NCI-H748 treated with DMSO at 0.1 percent for 48 hours (cell line): ENCODE data around the gene TRAF3.
A peak's percentile ranks its signal among the peaks of the same experiment; 100 is the strongest.

Experiments used
- DNase-seq: peaks from one replicate; lab custom pipeline; 2025; lab: John Stamatoyannopoulos, UW

The TRAF3 gene

GRCh38 chr14:102777711-102778337 is 575 bp downstream of the TRAF3 start:
- no peak for DNase-seq

DNA sequence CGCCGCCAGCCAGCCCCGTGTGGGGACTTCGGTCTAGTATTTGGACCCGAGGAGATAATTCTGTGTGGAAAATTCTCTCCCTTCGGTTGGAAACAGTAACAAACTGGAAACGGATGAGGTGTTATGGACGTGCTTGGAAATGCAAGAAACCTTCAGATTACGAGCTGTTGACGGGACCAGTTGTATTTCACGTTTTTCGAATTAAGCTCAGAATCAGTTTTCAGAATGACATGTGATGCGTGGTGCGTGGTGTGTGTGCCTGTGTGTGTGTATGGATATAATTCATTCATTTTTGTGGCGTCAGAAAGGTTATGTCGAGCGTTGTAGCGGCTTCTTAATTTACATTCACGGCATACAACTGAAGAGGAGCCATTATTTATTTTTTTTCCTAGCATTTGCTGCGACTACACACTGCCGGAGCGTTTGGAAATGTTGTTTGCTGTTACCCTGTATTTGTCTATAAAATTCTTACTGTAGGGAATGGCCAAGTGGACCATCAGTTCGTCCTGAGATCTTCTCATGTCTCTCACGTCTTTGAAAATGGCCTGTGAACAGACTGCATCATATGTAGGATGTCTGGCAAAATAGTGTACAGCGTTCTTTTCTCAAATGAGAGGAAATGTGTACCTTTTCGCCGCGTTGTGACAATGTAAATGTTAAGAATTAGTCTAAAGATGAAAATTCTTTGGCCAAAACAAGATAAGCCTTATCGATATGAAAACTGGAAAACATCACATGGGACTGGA is 1.3 kb downstream of the TRAF3 start:
- DNase-seq = peak; percentile 12

DNA sequence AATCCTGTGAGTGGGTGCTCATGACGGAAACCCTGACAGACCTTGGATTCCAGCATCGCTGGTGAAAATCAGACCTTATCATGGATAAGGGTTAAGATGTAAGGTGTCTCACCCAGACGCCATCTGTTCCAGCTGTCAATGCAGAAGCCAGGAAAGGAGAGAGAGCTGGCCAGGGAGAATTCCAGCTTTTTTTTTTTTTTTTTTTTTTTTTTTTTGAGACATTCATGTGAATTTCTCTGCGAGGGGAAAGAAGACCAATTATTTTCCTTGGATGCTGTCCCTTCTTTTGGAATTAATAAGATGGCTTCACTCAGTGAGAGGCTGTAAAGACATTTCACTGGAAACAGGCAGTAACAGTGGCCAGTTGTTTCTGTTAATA is 1.8 kb downstream of the TRAF3 start:
- no peak for DNase-seq

GRCh38 chr14:102779574-102780315 is 2.5 kb downstream of the TRAF3 start:
- DNase-seq = no peak

DNA sequence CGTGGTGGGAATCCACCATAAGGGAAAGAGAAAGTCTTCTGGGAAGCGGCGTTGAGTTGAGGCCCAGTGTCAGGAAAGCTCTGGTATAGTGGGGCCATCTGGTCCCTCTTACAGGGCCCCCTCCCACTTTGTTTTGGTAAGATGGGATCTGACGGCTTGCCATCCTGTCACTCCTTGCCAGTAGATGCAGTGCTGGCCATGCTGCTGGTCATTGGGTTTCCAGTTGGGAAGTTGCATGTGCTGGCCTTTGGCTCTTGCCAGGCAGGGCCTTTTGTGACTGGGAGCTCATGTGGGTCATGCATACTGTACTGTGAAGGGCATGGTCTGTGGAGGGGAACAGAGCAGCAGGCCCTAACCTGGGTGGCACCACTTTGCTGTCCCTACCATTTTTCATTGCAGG is 3.8 kb downstream of the TRAF3 start:
- no peak for DNase-seq

- DNase-seq = no peak
These were observed 5.7 kb downstream of the TRAF3 start for GRCh38 chr14:102782974-102783373.

DNA sequence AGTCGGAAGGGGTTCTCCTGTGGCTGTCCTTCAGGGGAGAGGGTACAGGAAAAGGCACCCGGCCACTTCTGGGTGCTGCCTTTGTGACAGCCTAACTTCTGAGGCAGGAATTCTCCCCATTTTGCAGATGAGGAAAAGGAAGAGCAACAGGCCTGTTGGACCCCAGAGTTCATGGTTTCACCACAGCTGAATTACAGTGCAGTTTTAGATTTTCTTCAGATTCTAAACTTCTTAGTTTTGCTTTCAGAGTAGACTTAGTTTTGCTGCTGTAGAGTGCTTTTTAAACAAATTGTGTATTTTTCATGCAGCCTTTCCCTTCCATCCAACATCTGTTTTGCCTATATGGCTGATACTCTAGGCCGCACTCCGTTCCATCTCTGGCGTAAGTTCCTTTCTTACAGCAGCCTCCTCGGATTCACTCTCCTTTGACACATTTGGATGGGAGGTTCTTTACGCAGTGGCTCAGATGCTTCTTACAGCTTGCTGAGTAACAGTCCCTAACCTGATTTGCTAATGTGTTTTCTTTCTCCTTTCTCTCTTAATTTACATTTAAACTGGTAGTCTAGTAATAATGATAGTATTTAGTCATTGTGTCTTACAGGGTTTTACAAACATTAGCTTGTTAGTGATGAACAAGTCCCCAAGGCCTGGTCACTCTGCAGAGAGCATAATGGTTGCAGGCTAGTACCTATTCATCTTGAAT is 7.8 kb downstream of the TRAF3 start:
- no peak for DNase-seq

- no peak for DNase-seq
These were observed 8.3 kb downstream of the TRAF3 start for GRCh38 chr14:102785595-102785963.

DNA sequence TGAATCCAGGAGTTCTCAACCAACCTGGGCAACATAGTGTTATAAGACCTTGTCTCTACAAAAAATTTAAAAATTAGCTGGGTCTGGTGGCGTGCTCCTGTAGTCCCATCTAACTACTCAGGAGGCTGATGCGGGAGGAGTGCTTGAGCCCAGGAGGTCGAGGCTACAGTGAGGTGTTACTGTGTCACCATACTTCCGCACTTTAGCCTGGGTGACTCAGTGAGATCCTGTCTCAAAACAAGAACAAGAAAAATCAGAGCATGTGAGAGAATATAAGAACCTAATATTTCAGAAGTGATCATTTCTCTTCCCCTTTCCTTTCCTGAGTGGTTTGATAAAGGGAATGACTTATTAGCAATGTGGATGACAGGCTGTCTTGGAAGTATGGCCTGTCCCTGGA is 9.5 kb downstream of the TRAF3 start:
- no peak for DNase-seq

DNA sequence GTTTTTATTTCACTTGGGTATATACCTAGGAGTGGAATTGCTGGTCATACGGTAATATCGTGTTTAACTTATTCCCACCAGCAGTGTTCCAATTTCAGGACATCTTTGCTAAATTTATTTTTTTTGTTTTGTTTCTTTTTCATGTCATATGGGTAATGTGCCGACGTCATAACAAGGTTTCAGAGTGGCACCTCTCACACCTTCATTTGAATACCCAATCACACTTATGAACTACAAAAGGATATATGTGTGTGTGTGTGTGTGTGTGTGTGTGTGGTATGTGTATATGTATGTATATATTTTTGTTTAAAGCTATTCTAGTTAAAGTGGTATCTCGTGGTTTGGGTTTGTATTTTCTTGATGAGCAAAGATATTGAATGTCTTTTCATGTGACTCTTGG is 12.1 kb downstream of the TRAF3 start:
- DNase-seq = no peak

GRCh38 chr14:102793531-102794328 is 16.5 kb downstream of the TRAF3 start:
- no peak for DNase-seq

DNA sequence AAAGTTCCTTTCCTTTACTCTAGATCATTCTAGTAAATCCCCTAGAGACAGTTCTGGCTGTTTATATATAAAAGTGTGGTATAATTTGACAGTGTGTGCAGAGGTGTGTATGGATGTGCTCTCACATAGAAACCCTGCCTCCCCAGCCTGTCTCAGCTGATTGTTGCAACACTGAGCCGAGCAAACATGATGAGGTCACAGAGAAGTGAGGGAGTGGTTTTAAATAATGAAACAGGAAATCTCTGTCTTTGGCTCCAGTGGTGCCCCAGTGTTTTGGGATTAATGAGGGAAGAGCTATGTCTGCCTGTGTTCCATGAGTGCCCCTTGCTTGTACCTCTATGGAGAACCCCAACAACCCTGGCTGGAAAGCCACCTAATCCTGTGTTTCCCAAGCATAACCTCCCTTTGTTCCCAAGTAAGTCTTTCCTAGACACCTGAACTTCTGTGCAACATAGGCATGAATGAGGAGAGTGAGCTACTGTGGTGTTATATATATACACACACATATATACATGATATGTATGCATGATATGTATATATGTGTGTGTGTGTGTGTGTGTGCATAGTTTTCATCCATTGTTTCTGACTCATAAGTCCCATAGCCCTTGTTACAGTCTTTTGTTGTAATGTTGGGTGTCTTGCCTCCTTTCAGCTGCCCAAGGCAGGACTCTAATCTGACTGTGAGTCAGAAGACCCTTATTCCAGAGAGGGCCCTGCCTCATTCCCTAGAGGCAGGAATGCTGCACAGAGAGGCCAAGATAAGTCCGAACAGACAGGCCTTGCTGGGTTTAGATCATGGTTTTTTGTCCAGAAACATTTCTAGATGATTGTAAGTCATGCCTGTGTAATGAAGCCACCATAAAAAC is 18.0 kb downstream of the TRAF3 start:
- peak; percentile 70 for DNase-seq

DNA sequence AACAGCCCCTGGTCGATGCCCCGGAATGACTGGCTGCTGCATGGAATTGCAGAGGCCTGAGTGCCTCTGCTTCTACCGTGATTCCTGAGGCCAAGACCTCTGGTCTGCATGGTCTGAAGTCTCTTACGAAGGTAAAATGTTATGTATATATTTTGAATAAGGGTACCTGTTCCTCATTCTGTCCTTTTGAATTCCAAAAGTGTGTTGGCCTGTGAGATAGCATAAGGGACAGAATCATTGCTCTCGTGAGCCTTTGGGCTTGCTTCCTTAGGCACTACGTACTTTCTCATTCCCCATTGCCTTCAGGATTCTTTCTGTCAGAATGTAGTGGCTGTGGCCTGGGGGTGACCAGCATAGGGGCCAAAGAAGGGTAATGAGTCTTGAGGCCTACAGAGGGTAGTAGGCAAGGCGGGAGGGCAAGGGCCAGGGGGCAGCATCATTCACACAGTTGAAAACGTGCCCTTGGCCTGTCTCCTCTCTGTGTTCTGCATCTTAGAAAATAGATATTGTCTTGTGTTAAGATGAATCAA is 19.5 kb downstream of the TRAF3 start:
- no peak for DNase-seq

DNA sequence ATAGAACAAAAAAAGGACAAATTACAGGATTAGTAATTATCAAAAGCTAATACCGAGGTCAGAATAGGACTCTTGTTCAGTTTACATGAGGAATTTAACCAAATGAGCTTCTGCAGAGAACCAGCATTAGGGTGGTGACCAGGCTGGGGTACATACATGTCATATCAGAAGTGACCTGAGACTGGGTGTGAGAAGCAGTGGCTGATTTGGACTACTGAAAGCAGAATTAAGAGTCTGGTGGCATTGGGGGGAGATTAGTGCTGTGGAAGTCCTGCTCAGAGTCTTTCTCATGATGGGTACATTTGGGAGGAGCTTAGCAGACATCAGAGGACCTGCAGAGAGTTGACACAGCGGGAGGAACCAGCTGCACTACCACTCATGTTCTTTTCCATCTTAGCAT is 21.7 kb downstream of the TRAF3 start:
- DNase-seq = no peak

DNA sequence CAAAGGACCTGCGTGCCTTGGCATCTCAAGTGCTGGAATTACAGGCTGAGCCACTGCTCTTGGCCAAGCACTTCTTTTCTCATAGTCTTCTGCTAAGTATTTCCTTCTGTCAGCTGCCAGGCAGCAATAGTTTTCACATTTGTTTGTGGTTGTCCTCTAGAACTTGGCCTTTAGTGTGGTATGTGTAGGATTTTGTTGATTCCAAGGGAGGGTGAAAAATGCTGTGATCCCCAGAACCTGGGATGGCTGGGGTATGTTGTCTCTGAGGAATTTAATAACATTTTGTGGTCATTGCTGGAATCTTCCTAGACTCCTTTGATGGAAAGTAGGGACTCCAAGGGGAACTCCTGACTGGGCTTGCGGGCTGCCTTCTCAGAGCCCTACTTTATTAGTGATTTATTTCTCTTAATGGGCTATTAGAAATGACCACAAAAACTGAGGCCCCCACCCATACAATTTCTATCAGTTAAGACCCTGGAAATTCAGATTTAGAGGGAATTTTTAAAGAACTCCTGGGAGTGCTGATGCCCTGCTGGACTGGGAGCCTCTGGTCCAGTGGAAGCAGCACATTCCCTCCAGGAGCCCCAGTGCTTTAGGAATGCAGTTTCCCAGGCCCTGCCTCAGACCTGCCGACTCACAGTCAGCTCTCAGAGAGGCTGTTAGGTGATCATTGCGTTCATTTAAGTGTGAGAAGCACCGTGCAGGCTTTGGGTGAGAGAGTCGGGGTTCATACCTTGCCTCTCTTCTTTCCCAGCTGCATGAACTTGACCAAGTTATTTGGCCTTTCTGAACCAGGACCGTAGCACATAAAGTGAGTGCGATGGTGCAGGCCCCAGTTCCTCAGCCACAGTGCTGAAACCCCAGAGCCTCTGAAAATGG is 22.7 kb downstream of the TRAF3 start:
- no peak for DNase-seq

- no peak for DNase-seq
These were observed 25.7 kb downstream of the TRAF3 start for GRCh38 chr14:102802834-102803523.

GRCh38 chr14:102804858-102805257 is 27.6 kb downstream of the TRAF3 start:
- no peak for DNase-seq

GRCh38 chr14:102805371-102805891 is 28.2 kb downstream of the TRAF3 start:
- no peak for DNase-seq

GRCh38 chr14:102805941-102806340 is 28.7 kb downstream of the TRAF3 start:
- no peak for DNase-seq
